Superior temporal gyrus (tissue), 1 donor: ENCODE data around the gene CYSRT1.

Source experiments
- DNase-seq: peaks from one replicate; pipeline ENCODE4 v3.0.0-alpha.2; 2016; ENCODE audit errors: extremely low spot score

CYSRT1 gene, protein sequence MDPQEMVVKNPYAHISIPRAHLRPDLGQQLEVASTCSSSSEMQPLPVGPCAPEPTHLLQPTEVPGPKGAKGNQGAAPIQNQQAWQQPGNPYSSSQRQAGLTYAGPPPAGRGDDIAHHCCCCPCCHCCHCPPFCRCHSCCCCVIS

DNA sequence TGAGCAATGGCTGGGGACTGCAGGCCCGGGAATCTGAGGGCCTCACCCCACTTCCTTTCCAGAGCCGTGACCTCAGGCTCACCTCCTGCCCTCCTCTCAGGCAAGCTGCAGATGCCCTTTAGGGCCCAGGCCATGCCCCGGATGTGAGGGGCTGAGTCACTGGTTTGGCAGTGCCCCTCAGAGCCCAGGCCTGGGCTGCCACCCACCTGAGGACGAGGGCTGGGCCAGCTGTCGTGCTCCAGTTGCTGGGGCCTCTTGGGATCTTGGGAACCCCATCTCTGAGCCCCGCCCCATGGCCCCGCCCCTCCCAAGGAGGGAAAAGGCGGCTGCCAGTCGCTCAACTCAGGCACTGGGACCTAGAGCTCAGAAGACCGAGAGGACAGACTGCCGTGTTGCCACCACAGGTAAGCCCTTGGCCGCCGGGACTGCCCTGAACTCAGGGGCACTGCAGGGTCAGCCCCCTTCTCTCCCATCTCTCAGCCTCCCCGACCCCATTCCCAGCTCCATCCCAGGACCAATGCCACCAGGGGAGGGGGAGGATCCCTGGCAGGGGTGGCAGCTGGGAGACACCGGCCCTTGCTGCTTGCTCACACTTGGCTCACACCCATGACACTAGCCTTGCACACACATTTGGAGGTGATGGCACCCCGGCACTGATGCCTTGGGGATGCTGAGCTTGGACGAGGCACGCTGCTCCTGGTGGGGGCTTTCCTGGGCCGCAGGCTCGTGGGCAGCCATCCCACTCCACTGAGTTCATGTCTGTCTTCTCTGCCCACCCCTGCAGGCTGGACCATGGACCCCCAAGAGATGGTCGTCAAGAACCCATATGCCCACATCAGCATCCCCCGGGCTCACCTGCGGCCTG is at the start of gene CYSRT1:
Gene CYSRT1, plus strand, starts transcription at position 345 of the 865 bp plus-strand sequence. Its CDS starts 448 bp downstream, at position 793.
- DNase-seq = no peak

DNA sequence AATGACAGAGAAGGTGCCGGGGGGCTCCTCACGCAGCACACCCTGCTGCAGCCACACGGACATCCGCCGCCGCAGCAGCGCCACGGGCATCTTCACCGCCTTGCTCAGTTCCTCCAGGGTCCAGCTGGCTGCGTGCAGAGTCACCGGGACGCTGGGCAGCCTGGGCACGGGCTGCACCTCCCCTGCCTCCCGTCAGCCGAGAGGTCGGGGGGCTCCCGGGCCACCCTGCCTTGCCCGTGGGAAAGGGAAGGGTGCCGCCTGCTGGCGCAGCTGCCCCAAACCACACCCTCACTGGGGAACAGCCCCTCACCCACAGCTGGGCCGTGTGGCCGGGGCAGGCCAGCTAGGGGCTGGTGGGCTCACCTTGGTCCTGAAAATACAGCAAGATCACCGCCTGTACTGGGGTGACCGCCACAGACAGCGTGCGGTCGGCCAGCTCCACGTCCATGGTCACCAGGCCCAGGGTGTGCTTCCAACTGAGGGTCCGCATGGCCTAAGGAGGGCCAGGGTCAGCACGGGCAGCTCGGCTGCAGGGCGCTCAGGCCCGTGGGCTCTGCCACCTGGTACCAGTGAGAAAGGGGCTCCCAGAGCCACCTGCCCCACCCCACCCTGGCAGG is 49.5 kb upstream of the CYSRT1 start:
- no peak for DNase-seq

DNA sequence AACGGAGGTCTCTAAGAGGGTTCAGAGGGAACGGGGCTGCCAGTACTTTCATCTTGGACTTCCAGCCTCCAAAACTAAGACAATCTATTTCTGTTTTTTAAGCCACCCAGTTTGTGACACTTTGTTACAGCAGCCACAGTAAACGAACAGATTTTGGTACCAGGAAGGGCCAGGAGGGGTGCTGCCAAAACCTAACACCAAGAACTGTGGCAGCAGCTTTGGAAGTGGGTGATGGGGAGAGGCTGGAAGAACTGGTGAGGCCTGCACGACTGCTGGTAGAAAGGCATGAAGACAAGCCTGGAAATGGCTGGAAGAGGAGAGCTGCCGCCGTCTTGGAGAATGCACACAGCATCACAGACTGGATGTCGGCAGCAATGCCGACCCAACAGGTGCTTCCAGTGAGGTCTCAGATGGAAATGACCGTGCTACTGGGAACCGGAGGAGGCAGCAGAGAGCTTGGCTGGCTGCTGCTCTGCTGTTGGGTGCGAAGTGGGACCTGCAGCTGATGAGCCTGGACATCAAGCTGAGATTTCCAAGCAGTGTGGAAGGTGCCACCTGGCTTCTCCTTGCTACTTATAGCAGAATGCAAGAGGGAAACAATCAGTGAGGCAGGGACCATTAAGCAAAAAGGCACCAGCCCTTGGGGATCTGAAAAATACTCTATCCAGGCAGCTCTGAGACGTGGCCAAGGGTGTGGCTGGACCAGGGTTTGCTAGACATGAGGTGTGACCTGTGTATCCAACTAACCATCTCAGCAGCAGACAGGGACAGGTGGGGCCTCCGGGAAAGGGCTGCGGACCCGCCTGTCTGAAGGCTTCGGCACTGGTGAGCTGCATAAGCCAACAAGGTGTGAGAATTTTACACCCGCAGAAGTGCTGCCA is 48.4 kb upstream of the CYSRT1 start:
- DNase-seq = no peak

DNA sequence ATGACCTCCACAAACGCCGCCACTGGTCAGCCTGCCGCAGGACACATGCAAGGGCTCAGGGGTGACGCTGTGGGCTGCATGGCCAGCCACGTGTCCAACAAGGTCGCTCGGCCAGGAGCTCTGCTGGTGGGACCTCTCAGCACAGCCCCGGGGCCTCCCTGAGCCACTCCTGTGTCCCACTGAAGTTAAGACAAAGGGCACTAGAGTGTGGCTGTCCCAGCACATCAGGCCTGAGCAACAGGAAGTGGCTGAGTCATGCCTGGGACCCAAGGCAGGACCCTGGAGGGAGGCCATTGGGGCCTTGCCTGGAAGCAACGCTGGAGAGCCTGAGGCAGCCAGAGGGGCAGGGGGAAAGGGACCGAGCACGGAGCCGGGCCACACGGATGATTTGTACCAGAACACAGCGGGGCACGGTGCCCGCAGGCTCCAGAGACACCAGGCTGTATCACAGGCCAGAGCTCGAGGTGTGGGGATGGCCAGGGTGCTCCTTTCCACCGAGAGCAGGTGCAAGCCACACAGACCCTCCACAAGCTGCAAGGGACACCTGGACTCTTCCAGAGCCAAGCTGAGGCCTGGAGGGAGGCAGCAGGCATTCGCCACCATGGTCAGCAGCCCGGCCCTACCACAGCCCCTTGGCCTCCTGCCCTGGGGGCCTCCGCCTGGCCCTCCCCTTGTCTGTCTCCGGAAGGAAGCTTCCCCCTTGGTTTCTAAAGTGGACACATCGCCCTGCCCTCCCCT is 46.6 kb upstream of the CYSRT1 start:
- DNase-seq = no peak

DNA sequence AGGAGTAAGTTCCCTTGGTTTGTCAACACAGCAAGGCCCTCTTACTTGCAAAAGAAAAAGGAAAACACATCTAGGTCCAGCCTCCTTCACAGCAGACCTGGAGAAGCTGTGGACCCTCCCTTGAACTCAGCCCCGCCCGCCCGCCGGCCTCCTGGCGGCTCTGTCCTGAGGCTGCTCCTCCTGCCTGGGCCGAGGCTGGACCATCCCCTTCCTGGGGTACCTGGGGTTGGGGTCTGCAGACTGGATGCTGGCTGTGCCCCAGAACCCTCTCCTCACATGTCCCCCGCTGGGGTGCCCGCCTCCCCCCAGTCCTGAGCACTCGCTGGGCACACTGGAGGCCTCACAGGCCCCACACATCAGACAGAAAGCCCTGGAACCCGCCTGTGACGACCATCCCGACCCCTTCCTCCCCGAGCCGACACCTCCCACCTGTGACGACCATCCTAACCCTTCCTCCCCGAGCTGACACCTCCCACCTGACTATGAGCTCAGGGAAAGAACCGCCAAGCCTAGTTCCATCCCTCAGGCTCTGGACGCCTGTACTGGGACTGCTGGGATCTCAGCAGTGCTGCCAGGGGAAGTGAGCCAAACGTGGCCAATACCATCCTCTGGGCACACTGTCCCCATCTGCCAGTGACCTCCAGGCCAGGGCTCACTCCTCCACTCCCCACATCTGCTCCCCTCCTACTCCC is 45.9 kb upstream of the CYSRT1 start:
- no peak for DNase-seq

DNA sequence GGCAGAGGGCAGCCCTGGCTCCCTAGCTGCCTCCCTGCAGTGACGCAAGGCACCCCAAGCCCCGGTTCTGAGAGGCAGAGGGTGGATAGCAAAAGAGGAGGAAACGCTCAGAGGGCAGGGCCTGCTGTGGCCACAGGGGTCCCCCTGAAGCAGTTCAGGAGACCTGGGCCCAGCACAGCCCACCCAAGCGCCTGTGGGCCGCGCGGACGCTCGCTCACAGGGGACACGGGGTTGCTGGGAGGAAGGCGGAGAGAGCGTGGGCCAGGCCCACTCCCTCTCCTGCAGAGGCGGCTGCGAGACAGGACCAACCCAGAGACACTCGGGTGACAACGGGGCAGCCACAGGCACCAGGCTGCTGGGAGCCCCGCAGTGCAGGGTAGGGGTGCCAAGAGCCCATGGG is 45.2 kb upstream of the CYSRT1 start:
- no peak for DNase-seq

DNA sequence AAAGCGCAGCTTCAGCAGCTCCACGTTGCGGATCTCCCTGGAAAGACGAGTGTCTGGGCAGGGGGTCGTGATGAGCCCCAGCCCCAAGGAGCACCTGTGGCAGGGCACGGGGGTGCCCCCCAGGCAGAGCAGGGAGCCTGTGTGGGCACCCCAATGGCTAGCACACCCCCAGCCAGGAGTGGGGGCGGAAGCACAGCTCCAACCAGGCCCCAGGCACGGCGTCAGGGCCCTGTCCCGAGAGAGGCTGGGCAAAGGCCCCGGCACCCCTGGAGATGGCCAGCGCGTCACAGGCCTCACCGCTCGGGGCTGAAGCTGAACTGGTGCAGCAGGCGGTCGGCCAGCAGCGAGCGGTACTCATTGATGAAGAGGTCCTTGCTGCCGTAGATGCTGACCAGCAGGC is 44.5 kb upstream of the CYSRT1 start:
- no peak for DNase-seq

DNA sequence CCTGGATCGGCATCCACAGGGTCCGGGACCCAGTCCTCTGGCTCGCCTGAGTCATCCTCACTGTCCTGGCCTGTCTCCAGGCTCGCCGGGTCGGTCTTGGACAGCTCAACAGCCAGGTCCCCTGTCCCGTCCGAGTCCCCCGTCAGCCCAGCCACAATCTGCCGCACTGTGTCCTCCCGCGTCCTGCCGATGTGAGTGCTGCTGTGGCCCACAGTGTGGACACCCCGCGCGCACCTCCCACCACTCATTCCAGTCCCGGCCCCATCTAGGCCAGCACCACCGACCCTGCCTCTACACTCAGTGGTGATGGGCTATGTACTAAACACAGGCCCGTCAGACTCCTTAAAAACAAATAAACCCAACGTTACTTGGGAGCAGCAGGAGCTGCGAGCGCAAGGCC is 43.3 kb upstream of the CYSRT1 start:
- DNase-seq = no peak

DNA sequence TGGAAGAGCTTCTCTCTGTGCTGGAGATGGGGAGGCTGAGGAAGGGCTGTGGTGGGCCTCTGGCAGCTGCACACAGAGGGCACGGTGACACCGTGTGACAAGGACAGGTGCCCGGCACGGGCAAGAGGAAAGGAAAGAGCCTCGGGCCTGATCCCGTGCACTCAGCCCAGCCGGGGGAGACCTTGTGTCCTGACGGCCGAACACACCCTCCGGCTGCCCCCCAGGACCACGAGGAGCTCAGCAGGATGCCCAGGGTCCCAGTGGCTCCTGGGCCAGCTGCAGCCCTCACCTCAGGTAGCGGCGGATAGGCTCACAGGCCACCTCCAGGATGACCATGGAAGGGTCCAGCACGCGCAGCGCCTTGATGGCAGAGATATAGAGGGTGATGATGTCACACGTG is 42.1 kb upstream of the CYSRT1 start:
- no peak for DNase-seq

DNA sequence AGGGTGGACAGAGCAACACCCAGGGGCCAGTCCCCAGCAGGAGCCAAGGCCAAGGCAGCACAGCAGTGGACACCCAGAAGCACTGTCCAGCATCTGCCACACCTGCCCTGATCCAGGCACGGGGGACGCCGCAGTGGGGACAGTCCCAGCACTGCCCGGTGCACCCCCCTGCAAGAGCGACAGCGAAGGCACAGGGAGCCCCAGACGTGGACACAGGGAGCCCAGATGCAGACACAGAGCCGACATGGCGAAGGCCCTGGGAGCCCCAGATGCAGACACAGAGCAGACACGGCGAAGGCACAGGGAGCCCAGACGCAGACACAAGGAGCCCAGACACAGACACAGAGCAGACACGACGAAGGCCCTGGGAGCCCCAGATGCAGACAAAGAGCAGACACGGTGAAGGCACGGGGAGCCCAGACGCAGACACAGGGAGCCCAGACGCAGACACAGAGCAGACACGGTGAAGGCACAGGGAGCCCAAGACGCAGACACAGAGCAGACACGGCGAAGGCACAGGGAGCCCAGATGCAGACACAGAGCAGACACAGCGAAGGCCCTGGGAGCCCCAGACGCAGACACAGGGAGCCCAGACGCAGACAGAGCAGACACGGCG is 40.9 kb upstream of the CYSRT1 start:
- no peak for DNase-seq

DNA sequence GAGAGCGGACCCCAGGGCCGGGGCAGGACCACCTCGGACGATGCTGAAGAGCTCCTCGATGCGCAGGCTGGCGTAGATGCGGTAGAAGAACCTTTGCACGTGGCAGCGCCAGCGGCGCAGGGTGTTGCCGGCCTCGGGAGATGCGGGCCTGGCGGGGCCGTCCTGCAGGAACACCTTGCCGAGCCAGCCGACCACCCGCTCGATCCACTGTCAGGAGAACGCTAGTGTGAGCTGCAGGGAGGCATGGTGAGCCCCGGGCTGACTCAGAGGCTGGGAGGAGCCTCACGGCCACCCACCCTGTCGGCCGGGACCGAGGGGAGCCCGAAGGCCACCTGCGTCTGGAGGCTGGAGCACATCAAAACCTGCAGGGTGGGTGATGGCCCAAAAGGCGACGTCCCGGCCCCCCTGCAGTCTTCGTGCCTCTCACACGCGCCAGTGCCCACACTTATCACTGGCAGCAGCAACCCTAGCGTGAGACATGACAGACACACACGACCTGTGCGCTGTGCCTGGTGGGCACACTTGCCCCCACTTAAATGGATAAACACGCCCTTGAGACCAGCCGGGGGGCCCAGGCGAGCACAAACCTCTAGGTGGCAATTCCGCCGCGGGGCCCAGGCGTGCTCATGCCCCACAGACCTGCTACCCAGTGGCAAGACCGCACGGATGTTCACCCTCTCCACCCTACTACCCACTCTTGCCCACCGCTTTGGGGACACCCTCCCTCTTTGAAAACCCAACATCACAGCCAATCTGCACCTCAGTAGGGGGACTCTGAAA is 39.9 kb upstream of the CYSRT1 start:
- DNase-seq = no peak

DNA sequence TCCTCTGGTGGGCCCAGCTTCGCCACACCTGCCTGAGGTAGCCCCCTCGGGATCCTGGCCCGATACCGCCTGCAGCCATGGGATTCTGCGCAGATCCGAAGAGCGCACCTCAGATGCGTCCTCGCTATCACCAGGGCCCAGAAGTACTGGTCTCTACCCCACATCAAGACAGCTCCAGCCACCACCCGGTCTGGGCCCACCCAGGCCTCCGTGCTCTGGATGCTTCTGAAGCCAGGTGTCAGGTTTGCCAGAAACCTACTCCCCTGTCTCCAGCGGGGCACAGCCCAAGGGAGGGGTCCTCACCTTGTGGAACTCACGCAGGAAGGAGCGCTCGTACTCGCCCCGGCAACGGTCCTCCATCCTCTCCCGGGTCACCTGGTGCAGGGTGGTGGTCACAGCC is 39.1 kb upstream of the CYSRT1 start:
- no peak for DNase-seq

DNA sequence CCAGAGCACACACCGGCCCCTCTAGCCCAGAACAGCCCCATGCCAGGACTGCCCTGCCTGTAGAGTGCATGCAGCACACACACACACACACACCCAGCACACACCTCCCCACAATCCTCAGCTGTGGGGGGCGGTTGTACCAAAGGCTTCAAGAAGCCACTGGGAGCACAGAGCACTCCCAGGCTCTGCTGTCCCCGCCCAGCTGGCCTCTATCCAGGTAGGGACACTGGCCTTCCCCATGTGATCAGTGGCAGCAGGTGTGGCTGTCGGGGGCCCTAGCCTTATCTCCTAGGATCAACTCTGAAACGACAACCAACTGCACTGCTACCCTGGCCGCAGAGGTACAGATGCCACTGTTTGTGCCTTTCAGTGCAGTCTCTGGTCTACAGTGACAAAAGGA is 38.6 kb upstream of the CYSRT1 start:
- no peak for DNase-seq

DNA sequence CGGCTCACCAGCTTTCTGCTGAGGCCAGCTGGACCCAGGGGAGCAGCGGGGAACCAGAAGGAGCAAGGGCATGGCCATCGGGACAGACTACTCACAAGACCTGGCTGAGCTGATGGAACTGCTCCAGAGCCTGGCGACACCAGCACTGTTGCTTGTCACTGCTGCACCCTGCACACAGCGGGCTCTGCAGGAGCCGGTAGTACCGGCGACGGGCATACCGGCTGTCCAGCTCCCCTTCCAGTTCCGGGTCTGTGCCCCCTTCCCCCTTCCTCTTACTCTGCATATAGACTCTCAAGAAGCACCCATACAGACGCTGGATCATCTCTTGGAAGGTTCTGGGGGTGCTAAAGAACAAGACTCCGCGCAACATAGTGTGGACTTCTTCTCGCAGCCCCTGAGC is 37.6 kb upstream of the CYSRT1 start:
- no peak for DNase-seq

DNA sequence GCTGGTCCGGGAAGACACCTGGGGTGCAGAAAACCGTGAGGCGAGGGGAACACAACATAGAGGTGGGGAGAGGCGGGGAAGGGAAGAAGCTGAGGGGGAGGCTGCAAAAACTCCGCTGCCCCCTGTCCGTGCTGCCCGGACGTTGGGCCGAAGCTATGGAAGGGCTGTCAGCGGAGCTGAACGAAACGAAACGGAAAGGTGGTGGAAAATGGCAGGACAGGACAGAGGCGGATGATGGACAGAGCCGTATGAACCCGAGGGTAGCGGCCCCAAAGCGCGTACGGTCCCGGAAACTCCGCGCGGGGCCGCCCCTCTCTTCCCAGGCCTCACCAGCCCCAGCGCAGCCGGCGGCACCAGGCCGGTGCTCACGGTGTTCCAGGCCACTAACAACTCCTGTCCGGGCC is 36.9 kb upstream of the CYSRT1 start:
- no peak for DNase-seq

DNA sequence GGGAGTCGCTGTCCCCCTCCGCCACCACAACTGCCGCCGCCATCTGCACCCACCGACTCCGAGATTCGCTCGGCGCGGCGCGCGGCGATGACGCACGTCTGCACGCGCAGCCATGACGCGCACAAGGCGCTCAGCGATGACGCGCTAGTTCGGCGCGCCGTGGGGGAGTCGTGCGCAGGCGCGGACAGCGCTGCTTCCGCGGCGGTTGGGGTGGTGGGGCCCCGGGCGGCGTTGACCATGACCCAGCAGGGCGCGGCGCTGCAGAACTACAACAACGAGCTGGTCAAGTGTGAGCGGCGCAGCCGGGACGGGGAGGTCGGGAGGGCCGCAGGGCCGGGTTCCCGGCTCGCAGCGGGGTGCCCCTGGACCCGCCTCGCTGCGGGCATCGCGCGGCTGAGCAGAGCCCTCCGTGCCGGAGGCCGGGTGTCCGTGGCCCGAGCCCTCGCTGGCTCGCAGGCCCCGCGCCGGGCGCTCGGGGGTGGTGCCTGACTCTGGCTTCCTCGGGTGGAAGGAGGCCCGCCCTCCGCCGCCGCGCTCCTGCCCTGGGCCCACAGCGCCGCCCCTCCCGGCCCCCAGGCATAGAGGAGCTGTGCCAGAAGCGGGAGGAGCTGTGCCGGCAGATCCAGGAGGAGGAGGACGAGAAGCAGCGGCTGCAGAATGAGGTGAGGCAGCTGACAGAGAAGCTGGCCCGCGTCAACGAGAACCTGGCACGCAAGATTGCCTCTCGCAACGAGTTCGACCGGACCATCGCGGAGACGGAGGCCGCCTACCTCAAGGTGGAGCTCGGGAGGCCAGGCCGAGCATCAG is 36.3 kb upstream of the CYSRT1 start, which contains the start of the genes ANAPC2 and SSNA1:
Gene ANAPC2, minus strand, starts transcription at position 71 of the 807 bp plus-strand sequence. Its CDS starts 28 bp downstream, at position 43.
Gene SSNA1, plus strand, starts transcription at position 187 of the 807 bp plus-strand sequence. Its CDS starts 51 bp downstream, at position 238.
- peak; percentile 91 for DNase-seq

DNA sequence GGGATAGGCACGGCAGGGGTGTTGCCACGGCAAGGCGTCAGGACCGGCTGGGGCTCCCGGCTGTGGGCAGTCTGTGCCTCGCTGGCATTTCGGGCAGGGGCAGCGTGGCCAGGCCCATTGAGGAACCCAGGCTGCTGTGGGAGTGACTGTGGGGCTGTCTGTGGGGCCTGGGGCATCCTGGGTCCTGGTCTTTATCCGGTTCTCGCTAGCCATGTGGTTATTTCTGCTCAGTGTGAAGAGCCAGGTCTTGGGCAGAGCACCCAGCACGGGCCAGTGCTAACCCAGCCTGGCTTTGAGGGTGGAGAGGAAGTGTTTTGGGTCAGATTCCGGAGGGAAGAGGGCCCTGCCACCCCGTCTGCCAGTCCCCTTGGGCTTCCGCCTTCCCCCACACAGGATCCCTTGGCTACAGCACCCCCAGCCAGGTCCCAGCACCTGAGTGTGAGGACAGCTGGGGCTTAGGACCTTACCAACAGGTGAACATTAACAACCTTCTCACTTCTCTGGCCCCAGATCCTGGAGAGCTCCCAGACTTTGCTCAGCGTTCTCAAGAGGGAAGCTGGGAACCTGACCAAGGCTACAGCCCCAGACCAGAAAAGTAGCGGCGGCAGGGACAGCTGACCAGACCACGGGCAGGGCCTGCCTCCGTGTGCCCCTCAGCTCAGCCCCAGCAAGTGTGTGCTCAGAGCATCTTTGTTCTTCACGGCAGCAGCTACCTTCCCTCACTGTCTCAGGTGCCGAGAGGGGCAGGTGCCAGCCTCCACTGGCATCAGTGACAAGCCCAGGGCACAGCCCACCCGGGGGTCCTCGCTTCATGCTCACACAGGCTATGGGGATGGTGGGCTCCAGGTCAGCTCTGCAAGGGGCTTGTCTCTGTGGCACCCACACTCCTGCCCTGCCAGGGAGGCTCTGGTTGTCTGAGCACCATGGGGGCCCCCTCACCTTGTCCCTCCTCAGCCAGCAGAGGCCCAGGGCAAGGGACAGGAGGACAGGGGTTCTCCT is 35.4 kb upstream of the CYSRT1 start:
- no peak for DNase-seq
